ENCODE measurements around the gene EFNA4.
A peak's percentile ranks its signal among the peaks of the same experiment; 100 is the strongest.

DNA sequence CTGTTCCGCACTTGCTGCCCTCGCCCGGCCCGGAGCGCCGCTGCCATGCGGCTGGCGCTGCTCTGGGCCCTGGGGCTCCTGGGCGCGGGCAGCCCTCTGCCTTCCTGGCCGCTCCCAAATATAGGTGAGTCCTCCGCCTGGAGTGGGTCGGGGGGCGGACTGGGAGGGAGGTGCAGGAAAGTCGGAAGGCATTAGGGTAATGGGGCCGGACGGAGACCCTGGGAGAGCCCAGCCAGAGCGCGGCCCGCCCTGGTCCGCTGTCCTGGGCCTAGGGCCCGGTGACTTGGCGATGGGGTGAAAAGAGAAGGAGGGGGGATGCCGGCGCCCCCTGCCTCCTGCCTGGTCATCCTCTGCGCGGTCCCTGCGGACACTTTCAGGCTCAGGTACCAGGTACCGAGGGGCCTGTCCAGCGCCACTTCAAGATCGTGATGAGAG lies 12.2 kb upstream of the EFNA4 start:
- TF ChIP-seq, protein P1, sequence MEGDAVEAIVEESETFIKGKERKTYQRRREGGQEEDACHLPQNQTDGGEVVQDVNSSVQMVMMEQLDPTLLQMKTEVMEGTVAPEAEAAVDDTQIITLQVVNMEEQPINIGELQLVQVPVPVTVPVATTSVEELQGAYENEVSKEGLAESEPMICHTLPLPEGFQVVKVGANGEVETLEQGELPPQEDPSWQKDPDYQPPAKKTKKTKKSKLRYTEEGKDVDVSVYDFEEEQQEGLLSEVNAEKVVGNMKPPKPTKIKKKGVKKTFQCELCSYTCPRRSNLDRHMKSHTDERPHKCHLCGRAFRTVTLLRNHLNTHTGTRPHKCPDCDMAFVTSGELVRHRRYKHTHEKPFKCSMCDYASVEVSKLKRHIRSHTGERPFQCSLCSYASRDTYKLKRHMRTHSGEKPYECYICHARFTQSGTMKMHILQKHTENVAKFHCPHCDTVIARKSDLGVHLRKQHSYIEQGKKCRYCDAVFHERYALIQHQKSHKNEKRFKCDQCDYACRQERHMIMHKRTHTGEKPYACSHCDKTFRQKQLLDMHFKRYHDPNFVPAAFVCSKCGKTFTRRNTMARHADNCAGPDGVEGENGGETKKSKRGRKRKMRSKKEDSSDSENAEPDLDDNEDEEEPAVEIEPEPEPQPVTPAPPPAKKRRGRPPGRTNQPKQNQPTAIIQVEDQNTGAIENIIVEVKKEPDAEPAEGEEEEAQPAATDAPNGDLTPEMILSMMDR (conservative IDR thresholded peaks at IDR 0.05; ENCODE audit: low read depth, low read length): no peak
- TF ChIP-seq MAZ (IDR thresholded peaks at IDR 0.05; ENCODE audit: borderline replicate concordance, low read depth, low read length): 0 out of 2 replicates have a peak, but pooled peaks have one; percentile 3
